IMR-90 (cell line): ENCODE results near the gene CXCL12. TPM values are rescaled to one million over a fixed set of nuclear protein-coding genes. Genes with fewer than 3 reads are reported as not detected.

ENCODE experiments used
- ATAC-seq: fragments of 200-7000 bp; cut with Tn5 transposase; 2 replicates; pipeline ENCODE4 v1.9.1; 2020; ENCODE audit warnings: low read depth, mild to moderate bottlenecking, moderate library complexity
- Bru-seq: library from RNA; stranded (reverse); fragments of 400-500 nt; gene quantifications from one replicate; lab custom pipeline; 2021; lab: Mats Ljungman, UMichigan
- BruChase-seq, 2 experiments: library from RNA; stranded (reverse); fragments of 400-500 nt; gene quantifications; one replicate each; lab custom pipeline; 2021; lab: Mats Ljungman, UMichigan
- BruUV-seq: library from RNA; stranded (reverse); fragments of 400-500 nt; replicated peaks from 2 replicates; lab custom pipeline; 2021; lab: Mats Ljungman, UMichigan
- CTCF ChIA-PET: fragments of 300-600 bp; formaldehyde crosslinking; extraction: SDS; loops from one replicate; lab custom pipeline; 2021; ENCODE audit warnings: antibody characterized with exemption; lab: Yijun Ruan, JAX
- POLR2A ChIA-PET: fragments of 300-600 bp; sonication (Branson Sonifier 250); formaldehyde crosslinking; loops from one replicate; lab custom pipeline; 2022; ENCODE audit warnings: antibody characterized with exemption; ENCODE audit not compliant: unreplicated experiment; lab: Charles Lee
- DNase-seq: peaks from one replicate; pipeline ENCODE4 v3.0.0; 2013
- H2AFZ ChIP-seq: replicated peaks from 2 replicates; pipeline ENCODE3; 2013; ENCODE audit warnings: low read length, mild to moderate bottlenecking; ENCODE audit not compliant: poor library complexity
- H2AK5ac ChIP-seq: 2 replicates; pipeline ENCODE4 v1.6.1; 2013; ENCODE audit warnings: low read depth, low read length, inconsistent platforms
- H2AK9ac ChIP-seq: replicated peaks from 2 replicates; pipeline ENCODE3; 2013; ENCODE audit warnings: mild to moderate bottlenecking, low read depth, low read length, moderate library complexity; ENCODE audit not compliant: poor library complexity
- H2BK120ac ChIP-seq: 2 replicates; pipeline ENCODE4 v1.6.1; 2013; ENCODE audit warnings: low read depth, low read length, inconsistent platforms
- H2BK15ac ChIP-seq: 3 replicates; pipeline ENCODE4 v1.6.1; 2013; ENCODE audit warnings: low read depth, low read length, inconsistent platforms
- H2BK20ac ChIP-seq: 2 replicates; pipeline ENCODE4 v1.6.1; 2013; ENCODE audit warnings: low read depth, mild to moderate bottlenecking, inconsistent platforms, low read length, moderate library complexity
- H2BK5ac ChIP-seq: 2 replicates; pipeline ENCODE4 v1.6.1; 2013; ENCODE audit warnings: mild to moderate bottlenecking, low read depth, low read length, inconsistent platforms; ENCODE audit not compliant: poor library complexity, severe bottlenecking
- H3K14ac ChIP-seq: replicated peaks from 2 replicates; pipeline ENCODE4 v1.6.1; 2013; ENCODE audit warnings: low read depth, low read length, inconsistent platforms
- H3K18ac ChIP-seq: 2 replicates; pipeline ENCODE4 v1.6.1; 2013; ENCODE audit warnings: low read depth, low read length, control low read depth
- H3K23ac ChIP-seq: 2 replicates; pipeline ENCODE4 v1.6.1; 2013; ENCODE audit warnings: low read depth, low read length, inconsistent platforms
- H3K27ac ChIP-seq: 2 replicates; pipeline ENCODE4 v1.5.1; 2013; ENCODE audit warnings: mild to moderate bottlenecking, control low read depth, low read length; ENCODE audit not compliant: insufficient read depth
- H3K27me3 ChIP-seq: 2 replicates; pipeline ENCODE4 v1.6.1; 2013; ENCODE audit warnings: low read length; ENCODE audit not compliant: control insufficient read depth, insufficient read depth
- H3K36me3 ChIP-seq: 2 replicates; pipeline ENCODE4 v1.6.1; 2013; ENCODE audit warnings: low read length, mixed read lengths; ENCODE audit not compliant: control insufficient read depth, insufficient read depth
- H3K4ac ChIP-seq: 2 replicates; pipeline ENCODE4 v1.6.1; 2013; ENCODE audit warnings: low read depth, low read length, inconsistent platforms
- H3K4me1 ChIP-seq: 2 replicates; pipeline ENCODE4 v1.6.1; 2013; ENCODE audit warnings: low read length, mixed read lengths; ENCODE audit not compliant: control insufficient read depth, insufficient read depth
- H3K4me2 ChIP-seq: 2 replicates; pipeline ENCODE4 v1.6.1; 2013; ENCODE audit warnings: low read depth, mild to moderate bottlenecking, control low read depth, low read length, moderate library complexity
- H3K4me3 ChIP-seq: 2 replicates; pipeline ENCODE4 v1.5.1; 2013; ENCODE audit warnings: low read depth, mild to moderate bottlenecking, control low read depth, low read length, moderate library complexity; ENCODE audit not compliant: insufficient read depth
- H3K56ac ChIP-seq: 2 replicates; pipeline ENCODE4 v1.6.1; 2013; ENCODE audit warnings: low read length, inconsistent platforms; ENCODE audit not compliant: insufficient read depth; ENCODE audit errors: extremely low read depth
- H3K79me1 ChIP-seq, 2 experiments: 2 replicates each; pipeline ENCODE4 v1.6.1; 2013; ENCODE audit warnings: low read length in 2 of 2, inconsistent platforms in 1 of 2, low read depth in 1 of 2
- H3K9ac ChIP-seq: 2 replicates; pipeline ENCODE4 v1.6.1; 2013; ENCODE audit warnings: low read depth, low read length, control low read depth
- H3K9me1 ChIP-seq: 2 replicates; pipeline ENCODE4 v1.6.1; 2013; ENCODE audit warnings: low read length, inconsistent platforms; ENCODE audit not compliant: insufficient read depth
- H3K9me3 ChIP-seq: 2 replicates; pipeline ENCODE4 v1.6.1; 2013; ENCODE audit warnings: low read length; ENCODE audit not compliant: control insufficient read depth, insufficient read depth
- H4K20me1 ChIP-seq: 2 replicates; pipeline ENCODE4 v1.6.1; 2013; ENCODE audit warnings: low read length, inconsistent platforms; ENCODE audit not compliant: insufficient read depth
- H4K5ac ChIP-seq: 2 replicates; pipeline ENCODE4 v1.6.1; 2013; ENCODE audit warnings: mild to moderate bottlenecking, low read depth, low read length, control low read depth
- H4K8ac ChIP-seq, 2 experiments: 2 replicates each; pipeline ENCODE4 v1.6.1; 2013; ENCODE audit warnings: low read depth in 2 of 2, low read length in 2 of 2, control low read depth in 1 of 2, inconsistent platforms in 1 of 2
- H4K91ac ChIP-seq: 2 replicates; pipeline ENCODE4 v1.6.1; 2013; ENCODE audit warnings: low read depth, low read length, inconsistent platforms; ENCODE audit not compliant: insufficient read depth
- CHD1 ChIP-seq: IDR thresholded peaks from 2 replicates; pipeline ENCODE4 v1.6.1; 2012; ENCODE audit warnings: low read depth, low read length, improper control_type of control experiment
- MAFK ChIP-seq: IDR thresholded peaks from 2 replicates; pipeline ENCODE4 v1.6.1; 2012; ENCODE audit warnings: low read depth, low read length, improper control_type of control experiment
- MAZ ChIP-seq: IDR thresholded peaks from 2 replicates; pipeline ENCODE4 v1.6.1; 2012; ENCODE audit warnings: low read depth, mild to moderate bottlenecking, low read length, improper control_type of control experiment, moderate library complexity, borderline replicate concordance
- MXI1 ChIP-seq: IDR thresholded peaks from 2 replicates; pipeline ENCODE4 v1.6.1; 2012; ENCODE audit warnings: low read depth, mild to moderate bottlenecking, low read length, moderate library complexity, borderline replicate concordance
- NFE2L2 ChIP-seq: fragments of 150-350 bp; IDR thresholded peaks from 2 replicates; pipeline ENCODE4 v1.6.1; 2016; ENCODE audit warnings: low read depth, mild to moderate bottlenecking, low read length
- POLR2A ChIP-seq: IDR thresholded peaks from 2 replicates; pipeline ENCODE4 v1.6.1; 2012; ENCODE audit warnings: mild to moderate bottlenecking, low read depth, low read length
- RAD21 ChIP-seq: IDR thresholded peaks from 2 replicates; pipeline ENCODE4 v1.6.1; 2012; ENCODE audit warnings: low read length, improper control_type of control experiment
- RFX5 ChIP-seq: IDR thresholded peaks from 2 replicates; pipeline ENCODE4 v1.8.0; 2012; ENCODE audit warnings: low read depth, mild to moderate bottlenecking, low read length, moderate library complexity
- WGBS, 2 experiments: methylation state at CpG; one replicate each; pipeline versions ENCODE4 v1.1.5 to v1.1.7; 2013; ENCODE audit warnings: missing lambda C conversion rate in 2 of 2; ENCODE audit not compliant: insufficient read length in 1 of 2; ENCODE audit errors: extremely low coverage in 2 of 2; 5-methylcytosine and 5-hydroxymethylcytosine counted together
- dilution Hi-C: fragments of 300-500 bp; cut with HindIII; formaldehyde crosslinking; loops from one replicate; pipeline ENCODE4 v1.14.3; 2018; ENCODE audit warnings: low sequenced_read_pairs; ENCODE audit not compliant: unreplicated experiment
- in situ Hi-C: fragments of 300-500 bp; cut with MboI; formaldehyde crosslinking; loops from 3 replicates; pipeline ENCODE4 v1.14.3; 2019; ENCODE audit warnings: low sequenced_read_pairs, inconsistent platforms, mixed read lengths
- intact Hi-C: fragments of 100-400 bp; cut with micrococcal nuclease; formaldehyde crosslinking; loops from 2 replicates; pipeline ENCODE4 v1.10.0; 2022
- long read RNA-seq: library from polyadenylated mRNA; unstranded; transcript quantifications from one replicate; pipeline ENCODE4 v2.0.0, GENCODE V29; 2021; ENCODE audit not compliant: unreplicated experiment
- polyA plus RNA-seq, 3 experiments: library from polyadenylated mRNA; depleted of rRNA; stranded (reverse); fragments of >200 nt; gene quantifications; 2 replicates each; pipeline ENCODE4 v1.2.3, GENCODE V29; 2012; ENCODE audit warnings: low replicate concordance in 1 of 3
- total RNA-seq: library from RNA; depleted of rRNA; stranded (reverse); fragments of >200 nt; gene quantifications from 2 replicates; pipeline ENCODE4 v1.2.3, GENCODE V29; 2012; rRNA removed
- TF ChIP-seq, protein P1 (sequence below): conservative IDR thresholded peaks from 2 replicates; pipeline ENCODE4 v1.5.1; 2012; ENCODE audit warnings: mild to moderate bottlenecking, low read depth, low read length, improper control_type of control experiment

The CXCL12 gene
- total RNA-seq, result 15.8 and 16.9 TPM in 2 replicates
- 79.4 and 80.7 TPM in 2 replicates for polyA plus RNA-seq (2012; rRNA removed)
- polyA plus RNA-seq (2012; cell fraction: cytosol; rRNA removed), result 71.2 and 87.9 TPM in 2 replicates
- 82.3 and 90.9 TPM in 2 replicates for polyA plus RNA-seq (2012; cell fraction: nucleus; rRNA removed; ENCODE audit: low replicate concordance)
- Bru-seq, nascent RNA, result percentile 33 among the genes with signal in this experiment
- BruChase-seq, experiment 1, labeled RNA remaining after a 6-hour chase, result percentile 45 among the genes with signal in this experiment
- percentile 44 among the genes with signal in this experiment for BruChase-seq, experiment 2, labeled RNA remaining after a 2-hour chase
- long read RNA-seq, partial matches to known transcripts, result 0 of 7 reads
- long read RNA-seq, other reads (novel, unspliced or antisense), result 4 of 7 reads

DNA sequence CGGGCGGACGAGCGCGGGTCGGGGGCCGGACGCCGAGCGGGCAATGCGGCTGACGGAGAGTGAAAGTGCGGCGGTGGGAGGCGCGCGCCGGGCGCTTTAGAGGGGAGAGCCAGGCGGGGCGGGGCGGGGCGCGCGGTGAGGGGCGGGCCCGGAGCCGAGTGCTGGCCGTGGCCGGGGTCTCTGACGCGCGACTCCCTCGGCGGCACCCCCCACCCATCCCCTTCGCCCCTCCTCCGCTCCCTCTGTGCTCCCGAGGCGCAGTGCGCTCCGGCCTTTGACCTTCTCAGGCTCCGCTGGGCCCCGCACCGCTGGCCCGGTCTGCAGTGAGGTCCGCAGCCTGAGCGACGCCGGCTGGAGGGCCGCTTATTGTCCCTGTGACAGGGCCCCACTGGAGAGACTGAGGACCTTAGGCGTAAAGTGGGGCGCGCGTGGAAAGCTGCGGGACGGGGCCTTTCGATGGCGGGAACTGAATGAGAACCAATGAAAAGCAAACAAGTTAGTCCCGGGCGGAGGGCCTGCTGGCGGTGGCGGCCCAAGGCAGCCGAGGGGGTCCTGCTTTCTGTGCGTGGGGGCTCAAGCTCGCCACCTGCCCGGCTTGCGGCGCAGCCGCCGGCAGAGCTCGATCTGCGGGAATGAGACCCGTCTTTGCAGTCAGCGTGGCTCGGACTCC is at the start of gene CXCL12:
Gene CXCL12, minus strand, starts transcription at position 72 of the 670 bp plus-strand sequence. CDS start 92 bp downstream, outside the sequence.
- H4K91ac ChIP-seq, result no peak within 1 kb of the TSS
- no peak within 1 kb of the TSS for H2BK5ac ChIP-seq
- no peak within 1 kb of the TSS for H2BK15ac ChIP-seq
- dilution Hi-C loops, result no loop called here
- H2BK120ac ChIP-seq, result no peak within 1 kb of the TSS
- no peak for TF ChIP-seq RAD21
- TF ChIP-seq RFX5, result no peak
- TF ChIP-seq NFE2L2, result no peak
- no peak for TF ChIP-seq POLR2A
- no peak for TF ChIP-seq MAZ
- TF ChIP-seq, protein P1, sequence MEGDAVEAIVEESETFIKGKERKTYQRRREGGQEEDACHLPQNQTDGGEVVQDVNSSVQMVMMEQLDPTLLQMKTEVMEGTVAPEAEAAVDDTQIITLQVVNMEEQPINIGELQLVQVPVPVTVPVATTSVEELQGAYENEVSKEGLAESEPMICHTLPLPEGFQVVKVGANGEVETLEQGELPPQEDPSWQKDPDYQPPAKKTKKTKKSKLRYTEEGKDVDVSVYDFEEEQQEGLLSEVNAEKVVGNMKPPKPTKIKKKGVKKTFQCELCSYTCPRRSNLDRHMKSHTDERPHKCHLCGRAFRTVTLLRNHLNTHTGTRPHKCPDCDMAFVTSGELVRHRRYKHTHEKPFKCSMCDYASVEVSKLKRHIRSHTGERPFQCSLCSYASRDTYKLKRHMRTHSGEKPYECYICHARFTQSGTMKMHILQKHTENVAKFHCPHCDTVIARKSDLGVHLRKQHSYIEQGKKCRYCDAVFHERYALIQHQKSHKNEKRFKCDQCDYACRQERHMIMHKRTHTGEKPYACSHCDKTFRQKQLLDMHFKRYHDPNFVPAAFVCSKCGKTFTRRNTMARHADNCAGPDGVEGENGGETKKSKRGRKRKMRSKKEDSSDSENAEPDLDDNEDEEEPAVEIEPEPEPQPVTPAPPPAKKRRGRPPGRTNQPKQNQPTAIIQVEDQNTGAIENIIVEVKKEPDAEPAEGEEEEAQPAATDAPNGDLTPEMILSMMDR, result no peak
- TF ChIP-seq CHD1, result no peak
- TF ChIP-seq MAFK, result no peak
- no peak for TF ChIP-seq MXI1
- 25% methylated on average over 39 of the region's 75 CpGs; no CpG with 5 or more reads in 1 of the 2 experiments for WGBS, 2 experiments
- H3K36me3 ChIP-seq, result peaks cover 2% of the 10 kb centered on the region; the same call in 1 of the 2 replicates
- no peaks in the 10 kb centered on the region for H3K27me3 ChIP-seq
- no peak within 1 kb of the TSS for H4K8ac ChIP-seq
- no peak within 1 kb of the TSS for H3K4ac ChIP-seq
- intact Hi-C loops, result loop anchor here (10.0 kb wide), 2 partner anchors 200 to 520 kb away; no protein-coding TSS in a partner anchor
- peak within 1 kb of the TSS; percentile 58 for H3K9ac ChIP-seq
- in situ Hi-C loops, result no loop called here
- H3K9me1 ChIP-seq, result no peaks in the 10 kb centered on the region
- H2BK20ac ChIP-seq, result no peak within 1 kb of the TSS
- no peaks in the 10 kb centered on the region for H3K9me3 ChIP-seq
- no peak within 1 kb of the TSS for H3K56ac ChIP-seq
- H3K14ac ChIP-seq, result no peak within 1 kb of the TSS
- POLR2A ChIA-PET, result no interaction called here
- H2AFZ ChIP-seq, result peak within 1 kb of the TSS; percentile 91
- peak within 1 kb of the TSS; percentile 88 for H3K4me2 ChIP-seq
- H2AK9ac ChIP-seq, result peak within 1 kb of the TSS; percentile 47
- peak within 1 kb of the TSS; percentile 1; the same call in 1 of the 2 replicates for H3K27ac ChIP-seq
- no peaks in the 10 kb centered on the region for H4K20me1 ChIP-seq
- H3K79me1 ChIP-seq, result peaks cover 4 to 11% of the 10 kb centered on the region in 2 experiments; a peak in 2 of 4 replicates
- H3K23ac ChIP-seq, result no peak within 1 kb of the TSS
- peaks cover 3% of the 10 kb centered on the region; the same call in 1 of the 2 replicates for H3K4me1 ChIP-seq
- ATAC-seq (peak; percentile 19), DNase-seq (no peak)
- H4K5ac ChIP-seq, result no peak within 1 kb of the TSS
- peak within 1 kb of the TSS; percentile 70 for H3K4me3 ChIP-seq
- no peak within 1 kb of the TSS for H2AK5ac ChIP-seq
- H3K18ac ChIP-seq, result no peak within 1 kb of the TSS; the same call in 1 of the 2 replicates
- CTCF ChIA-PET, result interaction anchor here (0.9 kb wide), 2 partner anchors 8 to 77 kb away, joined by 3 to 4 read pairs; no protein-coding TSS in a partner anchor
- no TSS peak for BruUV-seq
